K562 (cell line): ENCODE data around the gene ZFYVE26. TPM values are rescaled to one million over a fixed set of nuclear protein-coding genes. Genes with fewer than 3 reads are reported as not detected.

Source experiments
- ATAC-seq: fragments of 200-7000 bp; cut with Tn5 transposase; 3 replicates; pipeline ENCODE4 v1.9.1; 2020; ENCODE audit warnings: moderate library complexity
- BruUV-seq: library from RNA; stranded (reverse); fragments of 400-500 nt; replicated peaks from 2 replicates; lab custom pipeline; 2021; lab: Mats Ljungman, UMichigan
- CTCF ChIA-PET: fragments of 300-600 bp; formaldehyde crosslinking; extraction: SDS; loops from one replicate; lab custom pipeline; 2021; ENCODE audit warnings: low intra/inter-chr PET ratio; lab: Yijun Ruan, JAX
- POLR2A ChIA-PET: fragments of 300-600, 350-650 bp; sonication (Branson Sonifier 250); formaldehyde crosslinking; extraction: SDS; loops from one replicate; lab custom pipeline; 2021; ENCODE audit warnings: antibody characterized with exemption, inconsistent platforms; lab: Yijun Ruan, JAX
- DNase-seq, 4 experiments: peaks; one replicate each; pipeline versions ENCODE4 v3.0.0 to v3.0.0-alpha.2; 2011 to 2018; ENCODE audit warnings: low spot score in 3 of 4, mixed read lengths in 3 of 4; ENCODE audit errors: extremely low read depth in 1 of 4
- FAIRE-seq: peaks from 2 replicates; lab custom pipeline; 2011; peaks lifted over from hg19 to GRCh38; lab: Jason Lieb, UNC
- H2AFZ ChIP-seq: 2 replicates; pipeline ENCODE4 v1.6.0; 2011; ENCODE audit warnings: low read depth, low read length, control low read depth, inconsistent platforms
- H3K27ac ChIP-seq: fragments of 200-600 bp; 3 replicates; pipeline ENCODE4 v1.8.0; 2011; ENCODE audit warnings: low read depth, mild to moderate bottlenecking, control low read depth, inconsistent platforms, low read length, moderate library complexity, mixed read lengths; ENCODE audit errors: extremely low read depth
- H3K27me3 ChIP-seq, 2 experiments: fragments of 300-600 bp in 1 of 2; 2 replicates in 1 of 2; 3 replicates in 1 of 2; pipeline versions ENCODE4 v1.6.0 to v1.8.0; 2011; ENCODE audit warnings: inconsistent platforms in 2 of 2, low read length in 2 of 2, mild to moderate bottlenecking in 1 of 2, mixed read lengths in 1 of 2, moderate library complexity in 1 of 2; ENCODE audit not compliant: control insufficient read depth in 2 of 2, insufficient read depth in 2 of 2
- H3K36me3 ChIP-seq: fragments of 300-600 bp; 3 replicates; pipeline ENCODE4 v1.8.0; 2011; ENCODE audit warnings: mild to moderate bottlenecking, low read length, inconsistent platforms; ENCODE audit not compliant: control insufficient read depth, insufficient read depth
- H3K4me1 ChIP-seq, 2 experiments: fragments of 200-600 bp in 1 of 2; replicated peaks in 1 of 2; 2 replicates in 1 of 2; 3 replicates in 1 of 2; pipeline versions ENCODE4 v1.5.1 to v1.8.0; 2011; ENCODE audit warnings: inconsistent platforms in 2 of 2, low read length in 2 of 2, mild to moderate bottlenecking in 1 of 2, mixed read lengths in 1 of 2, moderate library complexity in 1 of 2; ENCODE audit not compliant: control insufficient read depth in 2 of 2, insufficient read depth in 2 of 2
- H3K4me2 ChIP-seq: 2 replicates; pipeline ENCODE4 v1.6.1; 2011; ENCODE audit warnings: low read length, control low read depth, inconsistent platforms, mixed read lengths; ENCODE audit not compliant: insufficient read depth
- H3K4me3 ChIP-seq: fragments of 200-600 bp; sonication (generic), shearing (Covaris generic); 2 replicates; pipeline ENCODE4 v1.5.1; 2016; ENCODE audit warnings: control low read depth, inconsistent platforms
- H3K79me2 ChIP-seq: fragments of 200-600 bp; 3 replicates; pipeline ENCODE4 v1.8.0; 2011; ENCODE audit warnings: low read length, inconsistent platforms; ENCODE audit not compliant: control insufficient read depth, insufficient read depth
- H3K9ac ChIP-seq, 2 experiments: 2 replicates each; pipeline versions ENCODE4 v1.6.0 to v1.6.1; 2011; ENCODE audit warnings: low read depth in 2 of 2, low read length in 2 of 2, control low read depth in 1 of 2, inconsistent platforms in 1 of 2, mild to moderate bottlenecking in 1 of 2, mixed read lengths in 1 of 2; ENCODE audit not compliant: insufficient read depth in 1 of 2
- H3K9me1 ChIP-seq: one replicate; pipeline ENCODE4 v1.6.0; 2011; ENCODE audit warnings: inconsistent platforms, mild to moderate bottlenecking, low read length, moderate library complexity; ENCODE audit not compliant: control insufficient read depth, insufficient read depth
- H3K9me3 ChIP-seq: replicated peaks from 2 replicates; pipeline ENCODE4 v1.5.1; 2011; ENCODE audit warnings: low read depth, low read length, inconsistent platforms; ENCODE audit not compliant: control insufficient read depth, insufficient read depth
- H4K20me1 ChIP-seq: replicated peaks from 2 replicates; pipeline ENCODE4 v1.6.1; 2011; ENCODE audit warnings: low read length, inconsistent platforms, mixed read lengths; ENCODE audit not compliant: control insufficient read depth, insufficient read depth
- CBX3 ChIP-seq, 2 experiments: IDR thresholded peaks; 1 replicate in 1 of 2; 2 replicates in 1 of 2; pipeline ENCODE4 v1.6.1; 2012; ENCODE audit warnings: inconsistent platforms in 2 of 2, low read length in 2 of 2, borderline replicate concordance in 1 of 2, control low read depth in 1 of 2
- CHCHD3 ChIP-seq: fragments of 250-450 bp; sonication (Bioruptor Pico); IDR thresholded peaks from 2 replicates; pipeline ENCODE4 v2.1.2; 2022; ENCODE audit warnings: mild to moderate bottlenecking
- GTF2A2 ChIP-seq: IDR thresholded peaks from 2 replicates; pipeline ENCODE4 v1.6.1; 2016; ENCODE audit warnings: mild to moderate bottlenecking, missing genetic modification characterization, missing compliant biosample characterization
- HSF4 ChIP-seq: fragments of 250-450 bp; sonication (Bioruptor Pico); IDR thresholded peaks from 2 replicates; pipeline ENCODE4 v2.1.2; 2022; ENCODE audit warnings: mild to moderate bottlenecking, moderate library complexity, borderline replicate concordance
- NRF1 ChIP-seq, 2 experiments: fragments of 450-650 bp; IDR thresholded peaks in 1 of 2; conservative IDR thresholded peaks in 1 of 2; 2 replicates each; pipeline ENCODE4 v1.6.1; 2014; ENCODE audit warnings: mild to moderate bottlenecking in 2 of 2
- TCFL5 ChIP-seq: fragments of 250-450 bp; sonication (Bioruptor Pico); conservative IDR thresholded peaks from 2 replicates; pipeline ENCODE4 v1.6.1; 2021; ENCODE audit warnings: mild to moderate bottlenecking, moderate library complexity, matching md5 sums
- ZNF239 ChIP-seq: fragments of 250-450 bp; sonication (Bioruptor Pico); IDR thresholded peaks from 2 replicates; pipeline ENCODE4 v1.4.0; 2020; ENCODE audit warnings: mild to moderate bottlenecking
- ZNF354B ChIP-seq: fragments of 250-450 bp; sonication (Bioruptor Pico); IDR thresholded peaks from 2 replicates; pipeline ENCODE4 v1.4.0; 2020
- WGBS: fragments of 100-300 bp; shearing (Covaris generic); methylation state at CpG from one replicate; pipeline ENCODE4 v1.1.6; 2016; ENCODE audit warnings: low coverage, mixed read lengths; ENCODE audit not compliant: insufficient coverage; ENCODE audit errors: missing lambda C conversion rate; 5-methylcytosine and 5-hydroxymethylcytosine counted together
- in situ Hi-C: fragments of 300-500 bp; cut with MboI; formaldehyde crosslinking; loops from 4 replicates; pipeline ENCODE4 v1.15.0; 2018; ENCODE audit warnings: inconsistent platforms, mixed read lengths
- intact Hi-C: fragments of 100-400 bp; cut with micrococcal nuclease; formaldehyde crosslinking; loops from 2 replicates; pipeline ENCODE4 v1.14.2; 2022
- polyA plus RNA-seq, 8 experiments: library from polyadenylated mRNA; depleted of rRNA in 4 of 8; stranded (reverse) in 5 of 8; unstranded in 3 of 8; fragments of >200 nt; fragmentation: Nextera tagmentation in 2 of 8; fragmentation: Illumina TruSeq in 1 of 8; extraction: Ambion mirVana in 2 of 8; extraction: Trizol in 1 of 8; gene quantifications; 2 replicates each; pipeline versions ENCODE4 v1.2.1 to v1.2.3, GENCODE V29; 2011 to 2014; ENCODE audit warnings: inconsistent platforms in 1 of 8, missing spikeins in 1 of 8
- total RNA-seq, 7 experiments: library from RNA; depleted of rRNA in 6 of 7; stranded (reverse); fragments of >200 nt in 6 of 7; fragmentation: Illumina TruSeq in 2 of 7; extraction: Trizol in 2 of 7; gene quantifications; 2 replicates each; pipeline versions ENCODE4 v1.2.1 to v1.2.3, GENCODE V29; 2011 to 2021; ENCODE audit warnings: low replicate concordance in 1 of 7
- TF ChIP-seq, protein P1 (sequence below): sonication (generic); formaldehyde crosslinking; IDR thresholded peaks from 2 replicates; pipeline ENCODE4 v1.8.1; 2023; ENCODE audit warnings: missing genetic modification reagents, mild to moderate bottlenecking, borderline replicate concordance

The ZFYVE26 gene
- total and polyA plus RNA-seq, 9 of the 15 experiments (the other 6 are each of a cell fraction or from before 2014, with no cell fraction given): 0.32 to 9.1 (median 5.9) TPM

DNA sequence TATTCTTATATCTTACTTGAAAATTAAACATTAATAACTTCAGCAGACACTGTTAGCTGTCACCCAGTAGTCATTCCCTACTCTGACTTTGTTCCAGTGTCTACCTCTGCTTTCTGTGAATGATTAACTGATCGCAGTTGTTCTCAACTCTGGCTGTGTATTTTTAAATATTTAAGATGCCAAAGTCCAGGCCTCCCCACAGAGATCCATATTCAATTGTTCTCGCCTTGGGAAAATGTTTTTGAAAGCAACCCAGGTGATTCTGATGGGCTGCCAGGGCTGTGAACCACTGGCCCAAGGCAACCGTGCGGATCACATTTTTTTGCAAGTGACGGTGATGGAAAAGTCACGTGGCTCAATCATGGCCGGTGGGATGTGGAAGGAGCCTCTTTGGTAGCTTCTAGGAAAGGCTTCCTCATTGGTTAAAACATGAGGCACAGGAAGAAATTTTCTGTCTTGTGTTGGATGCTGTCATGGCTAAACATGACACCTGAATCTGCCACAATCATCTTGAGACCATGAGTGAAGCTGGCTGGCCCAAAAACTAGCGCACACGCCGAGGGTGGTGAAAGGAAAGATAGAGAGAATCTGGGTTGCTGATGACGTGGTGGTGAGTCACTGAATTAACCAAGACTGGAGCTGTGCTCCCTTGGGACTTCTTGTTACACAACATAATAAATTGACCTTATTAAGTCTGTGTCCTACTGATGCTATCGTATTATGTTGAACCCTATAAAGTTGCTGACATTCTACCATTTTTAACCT is 77.5 kb downstream of the ZFYVE26 start (continued):
- TF ChIP-seq CBX3 (IDR thresholded peaks at IDR 0.05; ENCODE audit: borderline replicate concordance in 1 of 2, low read length in 2 of 2): no peak
- TF ChIP-seq ZNF239 (CRISPR knock-in tag): no peak

DNA sequence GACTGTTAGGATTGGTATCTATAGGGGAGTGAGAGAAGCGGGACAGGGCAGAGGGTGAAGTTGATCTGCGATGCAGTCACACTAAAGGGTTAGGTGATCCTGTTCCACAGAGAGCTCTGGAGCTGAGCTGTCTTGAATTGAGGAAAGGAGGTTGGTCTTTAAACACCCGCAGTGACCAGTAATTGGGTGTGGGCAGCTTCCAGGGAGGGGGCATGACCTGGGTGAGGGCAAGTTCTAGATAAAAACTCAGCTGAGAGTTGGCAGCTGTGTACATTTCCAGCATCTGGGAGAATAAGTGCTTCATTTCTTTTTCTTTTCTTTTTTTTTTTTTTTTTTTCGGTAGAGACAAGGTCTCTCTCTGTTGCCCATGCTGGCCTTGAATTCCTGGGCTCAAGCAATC is 79.6 kb downstream of the ZFYVE26 start:
- TF ChIP-seq GTF2A2 (tag) (no peak), CHCHD3 (CRISPR knock-in tag) (no peak), NRF1 (conservative IDR thresholded peaks at IDR 0.05 in 1 of 2, IDR thresholded peaks at IDR 0.05 in 1 of 2) (no peak), ZNF354B (CRISPR knock-in tag) (no peak), TCFL5 (CRISPR knock-in tag) (no peak), HSF4 (no peak)
- TF ChIP-seq, protein P1, sequence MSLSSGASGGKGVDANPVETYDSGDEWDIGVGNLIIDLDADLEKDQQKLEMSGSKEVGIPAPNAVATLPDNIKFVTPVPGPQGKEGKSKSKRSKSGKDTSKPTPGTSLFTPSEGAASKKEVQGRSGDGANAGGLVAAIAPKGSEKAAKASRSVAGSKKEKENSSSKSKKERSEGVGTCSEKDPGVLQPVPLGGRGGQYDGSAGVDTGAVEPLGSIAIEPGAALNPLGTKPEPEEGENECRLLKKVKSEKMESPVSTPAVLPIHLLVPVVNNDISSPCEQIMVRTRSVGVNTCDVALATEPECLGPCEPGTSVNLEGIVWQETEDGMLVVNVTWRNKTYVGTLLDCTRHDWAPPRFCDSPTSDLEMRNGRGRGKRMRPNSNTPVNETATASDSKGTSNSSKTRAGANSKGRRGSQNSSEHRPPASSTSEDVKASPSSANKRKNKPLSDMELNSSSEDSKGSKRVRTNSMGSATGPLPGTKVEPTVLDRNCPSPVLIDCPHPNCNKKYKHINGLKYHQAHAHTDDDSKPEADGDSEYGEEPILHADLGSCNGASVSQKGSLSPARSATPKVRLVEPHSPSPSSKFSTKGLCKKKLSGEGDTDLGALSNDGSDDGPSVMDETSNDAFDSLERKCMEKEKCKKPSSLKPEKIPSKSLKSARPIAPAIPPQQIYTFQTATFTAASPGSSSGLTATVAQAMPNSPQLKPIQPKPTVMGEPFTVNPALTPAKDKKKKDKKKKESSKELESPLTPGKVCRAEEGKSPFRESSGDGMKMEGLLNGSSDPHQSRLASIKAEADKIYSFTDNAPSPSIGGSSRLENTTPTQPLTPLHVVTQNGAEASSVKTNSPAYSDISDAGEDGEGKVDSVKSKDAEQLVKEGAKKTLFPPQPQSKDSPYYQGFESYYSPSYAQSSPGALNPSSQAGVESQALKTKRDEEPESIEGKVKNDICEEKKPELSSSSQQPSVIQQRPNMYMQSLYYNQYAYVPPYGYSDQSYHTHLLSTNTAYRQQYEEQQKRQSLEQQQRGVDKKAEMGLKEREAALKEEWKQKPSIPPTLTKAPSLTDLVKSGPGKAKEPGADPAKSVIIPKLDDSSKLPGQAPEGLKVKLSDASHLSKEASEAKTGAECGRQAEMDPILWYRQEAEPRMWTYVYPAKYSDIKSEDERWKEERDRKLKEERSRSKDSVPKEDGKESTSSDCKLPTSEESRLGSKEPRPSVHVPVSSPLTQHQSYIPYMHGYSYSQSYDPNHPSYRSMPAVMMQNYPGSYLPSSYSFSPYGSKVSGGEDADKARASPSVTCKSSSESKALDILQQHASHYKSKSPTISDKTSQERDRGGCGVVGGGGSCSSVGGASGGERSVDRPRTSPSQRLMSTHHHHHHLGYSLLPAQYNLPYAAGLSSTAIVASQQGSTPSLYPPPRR (CRISPR knock-in tag): no peak
- Histone ChIP-seq H3K9me3 (no peaks in the 10 kb centered on the region), H2AFZ (no peak overlapping the region), H3K27ac (no peak overlapping the region), H3K27me3 (no peaks in the 10 kb centered on the region), H3K4me3 (no peak overlapping the region), H3K4me1 (no peaks in the 10 kb centered on the region; a peak in 1 of 5 replicates), H3K4me2 (no peak overlapping the region), H3K9ac (no peak overlapping the region), H3K79me2 (no peaks in the 10 kb centered on the region), H3K9me1 (no peaks in the 10 kb centered on the region), H4K20me1 (no peaks in the 10 kb centered on the region), H3K36me3 (no peaks in the 10 kb centered on the region)
- intact Hi-C loops: no loop called here
- BruUV-seq: no TSS peak
- ChIA-PET CTCF (no interaction called here), POLR2A (no interaction called here)
- ATAC-seq (no peak), DNase-seq (no peak), FAIRE-seq (no peak)
- 34% methylated on average over 3 of the region's 4 CpGs for WGBS
- in situ Hi-C loops: no loop called here
